Astrocyte of the cerebellum (primary cell): Measurements from ENCODE around the gene GLP1R.

ENCODE experiments used
- DNase-seq: peaks from one replicate; pipeline ENCODE4 v3.0.0-alpha.2; 2011; ENCODE audit warnings: low read depth
- H3K4me3 ChIP-seq: 2 replicates; pipeline ENCODE4 v1.5.1; 2011; ENCODE audit warnings: mild to moderate bottlenecking, low read depth, low read length, moderate library complexity
- in situ Hi-C: cut with HindIII; loops from 2 replicates; pipeline ENCODE4 v1.10.0; 2017; ENCODE audit warnings: low sequenced_read_pairs
- TF ChIP-seq, protein P1 (sequence below): IDR thresholded peaks from 2 replicates; pipeline ENCODE4 v1.5.1; 2012; ENCODE audit warnings: low read length, low read depth, moderate library complexity, mild to moderate bottlenecking; ENCODE audit errors: missing control alignments

Gene GLP1R

DNA sequence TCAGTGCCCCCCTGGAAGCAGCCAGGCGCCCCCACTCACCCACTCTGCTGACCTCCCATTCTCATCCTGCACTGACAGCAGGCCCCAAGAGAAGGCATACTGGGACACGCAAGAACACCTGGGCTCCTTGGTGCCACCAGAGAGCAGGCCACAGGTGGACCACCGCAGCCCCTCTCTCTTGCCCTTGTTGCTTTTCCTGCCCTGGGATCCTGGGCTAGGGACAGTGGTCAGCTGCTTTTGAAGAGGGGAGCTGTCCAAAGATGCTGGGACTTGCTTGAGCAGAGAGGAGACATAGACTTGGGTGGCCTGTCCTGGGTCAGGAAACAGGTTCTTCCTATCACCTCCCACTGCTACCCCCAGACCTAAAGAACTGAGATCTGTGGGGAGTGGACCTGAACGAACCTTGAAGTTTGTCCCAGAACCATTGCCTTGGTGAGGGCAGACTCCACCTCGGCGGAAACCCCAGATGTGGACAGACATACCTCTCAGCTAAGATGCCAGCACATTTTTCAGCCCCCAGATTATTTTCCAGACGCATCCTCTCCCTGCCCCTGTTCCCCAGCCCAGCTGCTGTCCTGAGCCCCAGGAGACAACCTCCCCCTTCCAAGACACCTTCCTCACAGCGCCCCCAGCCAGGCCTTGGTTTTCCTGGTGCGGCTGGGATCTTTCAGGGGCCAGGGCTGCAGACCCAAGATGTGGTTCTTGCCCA, 1.1 kb downstream of the GLP1R start:
- TF ChIP-seq, protein P1, sequence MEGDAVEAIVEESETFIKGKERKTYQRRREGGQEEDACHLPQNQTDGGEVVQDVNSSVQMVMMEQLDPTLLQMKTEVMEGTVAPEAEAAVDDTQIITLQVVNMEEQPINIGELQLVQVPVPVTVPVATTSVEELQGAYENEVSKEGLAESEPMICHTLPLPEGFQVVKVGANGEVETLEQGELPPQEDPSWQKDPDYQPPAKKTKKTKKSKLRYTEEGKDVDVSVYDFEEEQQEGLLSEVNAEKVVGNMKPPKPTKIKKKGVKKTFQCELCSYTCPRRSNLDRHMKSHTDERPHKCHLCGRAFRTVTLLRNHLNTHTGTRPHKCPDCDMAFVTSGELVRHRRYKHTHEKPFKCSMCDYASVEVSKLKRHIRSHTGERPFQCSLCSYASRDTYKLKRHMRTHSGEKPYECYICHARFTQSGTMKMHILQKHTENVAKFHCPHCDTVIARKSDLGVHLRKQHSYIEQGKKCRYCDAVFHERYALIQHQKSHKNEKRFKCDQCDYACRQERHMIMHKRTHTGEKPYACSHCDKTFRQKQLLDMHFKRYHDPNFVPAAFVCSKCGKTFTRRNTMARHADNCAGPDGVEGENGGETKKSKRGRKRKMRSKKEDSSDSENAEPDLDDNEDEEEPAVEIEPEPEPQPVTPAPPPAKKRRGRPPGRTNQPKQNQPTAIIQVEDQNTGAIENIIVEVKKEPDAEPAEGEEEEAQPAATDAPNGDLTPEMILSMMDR, result no peak
- in situ Hi-C loops, result no loop called here
- DNase-seq, result no peak
- H3K4me3 ChIP-seq, result no peak overlapping the region

DNA sequence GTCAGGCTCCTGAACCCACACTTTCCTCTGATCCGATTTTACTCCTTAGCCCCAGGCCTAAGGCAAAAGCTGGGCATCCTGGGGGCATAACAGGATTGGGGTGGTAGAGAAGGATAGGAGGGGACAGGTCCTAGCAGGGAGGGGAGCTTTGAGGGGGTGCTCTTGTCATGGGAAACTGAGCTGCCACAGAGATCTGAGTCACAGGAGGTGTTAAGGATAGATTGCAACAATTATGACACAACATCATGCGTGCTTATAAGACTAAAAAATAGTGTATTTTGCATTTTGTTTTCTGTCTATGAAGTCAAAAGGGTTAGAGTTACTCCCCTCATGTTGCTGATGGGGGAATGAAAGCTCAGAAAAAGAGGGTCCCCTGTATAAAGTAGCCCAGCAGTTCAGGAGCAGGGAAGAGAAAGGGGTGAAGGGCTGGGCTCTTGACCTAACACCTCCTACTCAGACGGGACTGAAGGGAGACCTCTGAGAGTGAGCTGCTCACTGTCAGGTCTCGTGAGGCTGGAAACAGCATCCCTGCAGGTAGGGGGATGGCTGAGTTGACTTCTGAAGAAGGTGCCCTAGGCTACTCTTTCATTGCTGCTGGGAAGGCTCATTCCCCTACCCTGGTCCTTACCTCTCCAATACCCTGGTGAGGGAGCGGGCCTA, 2.0 kb downstream of the GLP1R start:
- TF ChIP-seq, protein P1, result no peak
- no peak for DNase-seq
- no peak overlapping the region for H3K4me3 ChIP-seq
- in situ Hi-C loops, result no loop called here

DNA sequence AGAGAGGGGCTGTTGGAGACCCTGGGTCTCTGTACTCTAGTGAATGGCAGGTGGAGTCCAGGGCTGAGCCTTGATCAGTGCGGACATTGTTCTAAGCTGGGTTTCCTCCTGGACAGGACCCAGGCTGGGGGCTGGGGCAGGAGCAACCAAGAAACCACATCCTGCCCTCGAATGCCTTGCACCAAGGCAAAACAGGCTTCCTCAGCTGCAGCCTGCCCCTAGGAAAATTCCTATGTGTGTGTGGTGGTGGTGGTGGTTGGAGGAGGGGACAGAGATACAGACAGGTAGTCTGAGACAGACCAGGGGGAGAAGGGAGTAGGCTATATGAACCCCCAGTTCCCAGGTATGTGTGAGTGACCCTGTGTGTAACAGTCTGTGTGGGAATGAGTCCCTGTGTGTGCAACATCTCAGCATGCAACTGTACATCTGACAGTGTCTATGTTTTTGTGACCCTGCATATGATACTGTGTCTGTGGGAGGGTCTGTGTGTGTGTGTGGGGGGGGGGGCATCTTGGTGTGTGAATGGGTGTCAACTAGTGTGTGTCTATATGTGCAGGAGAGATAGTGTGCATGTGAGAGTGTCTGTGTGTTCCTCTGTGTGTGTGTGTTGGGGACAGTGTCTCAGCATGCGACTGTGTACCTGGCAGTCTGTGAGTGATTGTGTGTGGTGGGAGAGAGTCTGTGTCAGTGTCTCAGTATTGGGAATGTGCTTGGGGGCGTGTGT, 3.0 kb downstream of the GLP1R start:
- TF ChIP-seq, protein P1, result no peak
- in situ Hi-C loops, result no loop called here
- H3K4me3 ChIP-seq, result no peak overlapping the region
- DNase-seq, result no peak

DNA sequence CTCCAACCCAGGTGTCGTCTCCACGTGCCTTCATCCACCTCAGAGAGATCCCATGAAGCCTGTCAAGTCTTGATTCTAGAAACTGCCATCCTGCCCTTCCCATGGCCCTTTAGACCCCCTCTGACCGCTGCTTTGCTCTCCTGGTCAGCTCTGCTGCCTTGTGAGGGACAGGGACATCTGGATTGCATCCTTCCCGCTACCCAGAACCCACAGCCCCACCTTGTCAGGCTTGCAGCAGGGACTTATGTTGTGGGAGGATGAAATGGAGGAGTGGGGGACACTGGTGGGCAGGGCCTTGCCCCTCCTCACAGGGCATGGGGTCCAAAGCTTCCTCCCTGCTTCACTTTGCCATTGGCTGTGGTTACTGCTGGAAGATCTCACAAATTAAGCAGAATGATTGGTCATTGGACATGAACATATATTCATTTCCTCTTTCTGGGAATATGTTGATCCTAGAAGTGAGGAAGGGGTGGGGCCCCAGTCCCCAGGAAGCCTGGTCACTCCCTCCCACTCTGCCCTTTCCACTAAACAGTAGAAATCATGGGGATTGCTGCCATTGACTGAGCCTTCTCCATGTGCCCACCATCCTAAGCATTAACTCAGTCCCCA, 4.5 kb downstream of the GLP1R start:
- in situ Hi-C loops, result no loop called here

DNA sequence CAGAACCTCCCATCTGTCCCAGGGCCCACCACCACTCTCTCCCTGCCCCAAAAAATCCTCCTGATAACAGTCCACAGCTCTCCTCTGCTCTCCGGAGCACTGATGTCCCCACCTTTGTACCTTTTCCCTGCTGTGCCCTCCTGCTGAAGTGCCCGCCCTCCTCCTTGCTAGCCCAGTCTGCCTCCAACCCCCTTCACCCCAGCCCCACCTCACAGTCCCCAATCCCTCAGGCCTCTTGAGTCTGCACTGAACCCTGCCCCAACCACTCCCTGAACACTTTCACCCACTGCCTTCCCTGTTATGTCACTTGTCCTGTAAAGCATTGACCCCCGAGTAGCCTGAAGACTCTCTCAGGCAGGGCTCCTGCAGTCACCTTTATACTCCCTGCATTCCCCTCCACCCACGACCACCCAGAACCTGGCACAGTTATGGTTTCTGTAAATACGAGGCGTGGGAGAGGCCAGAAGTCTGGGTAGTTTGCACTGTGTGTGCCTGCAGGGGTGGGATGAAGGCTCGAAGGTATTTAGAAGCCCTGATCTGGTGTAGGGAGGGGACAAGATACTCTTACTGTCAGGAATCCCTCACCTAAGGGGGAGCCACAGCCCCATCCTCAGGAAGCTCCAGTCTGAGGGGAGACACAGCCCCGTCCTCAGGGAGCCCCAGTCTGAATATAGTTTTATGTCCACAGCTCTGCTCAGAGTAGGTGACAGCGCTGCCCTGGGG, 5.4 kb downstream of the GLP1R start:
- TF ChIP-seq, protein P1, result no peak
- DNase-seq, result no peak
- in situ Hi-C loops, result no loop called here
- H3K4me3 ChIP-seq, result no peak overlapping the region

More for the DNA sequence above, 4.5 kb downstream of the GLP1R start:
- no peak overlapping the region for H3K4me3 ChIP-seq
- TF ChIP-seq, protein P1, result no peak
- DNase-seq, result no peak
